Esophagus squamous epithelium (tissue), 4 donors: ENCODE results near the gene SLC24A5.

Experiments used
- CTCF ChIP-seq, 6 experiments: fragments of 450-650 bp in 4 of 6; fragments of 200-600 bp in 2 of 6; sonication (generic) in 2 of 6; IDR thresholded peaks; one replicate each; pipeline ENCODE4 v1.5.1; 2016 to 2019; ENCODE audit warnings: antibody characterized with exemption in 6 of 6, mild to moderate bottlenecking in 4 of 6, moderate library complexity in 4 of 6
- POLR2A ChIP-seq, 4 donors: fragments of 450-650 bp; IDR thresholded peaks; one replicate each; pipeline ENCODE4 v1.6.1; 2017; ENCODE audit warnings: antibody characterized with exemption in 4 of 4, mild to moderate bottlenecking in 4 of 4, moderate library complexity in 3 of 4

- no peak for TF ChIP-seq POLR2A (IDR thresholded peaks at IDR 0.05)
- TF ChIP-seq CTCF (IDR thresholded peaks at IDR 0.05) = no peak
These were observed 11.6 kb upstream of the SLC24A5 start for GRCh38 chr15:48109212-48109611.
